CD4-positive, alpha-beta memory T cell (primary cell): Measurements from ENCODE around the gene RHOT2. TPM values are rescaled to one million over a fixed set of nuclear protein-coding genes. Genes with fewer than 3 reads are reported as not detected.

Source experiments
- CTCF ChIA-PET: fragments of 350-600 bp; sonication (Branson Sonifier 250); formaldehyde crosslinking; loops from one replicate; lab custom pipeline; 2021; ENCODE audit warnings: inconsistent platforms; ENCODE audit not compliant: partially characterized antibody; lab: Charles Lee
- POLR2A ChIA-PET: fragments of 350-600 bp; sonication (Branson Sonifier 250); formaldehyde crosslinking; loops from one replicate; lab custom pipeline; 2021; ENCODE audit not compliant: partially characterized antibody; lab: Charles Lee
- DNase-seq, 5 donors: peaks; one replicate each; pipeline versions ENCODE4 v3.0.0 to v3.0.0-alpha.2; 2020 to 2022; ENCODE audit warnings: mixed read lengths in 1 of 5
- H3K27ac ChIP-seq: one replicate; pipeline ENCODE4 v1.7.0; 2013; ENCODE audit warnings: low read depth, low read length
- H3K27me3 ChIP-seq: 2 replicates; pipeline ENCODE4 v1.7.0; 2013; ENCODE audit warnings: mild to moderate bottlenecking, low read length, moderate library complexity; ENCODE audit not compliant: insufficient read depth
- H3K36me3 ChIP-seq: 2 replicates; pipeline ENCODE4 v1.7.0; 2013; ENCODE audit warnings: mild to moderate bottlenecking, low read length, moderate library complexity; ENCODE audit not compliant: insufficient read depth
- H3K4me1 ChIP-seq: 2 replicates; pipeline ENCODE4 v1.7.0; 2013; ENCODE audit warnings: mild to moderate bottlenecking, low read length, moderate library complexity; ENCODE audit not compliant: insufficient read depth
- H3K4me3 ChIP-seq, 2 donors: one replicate each; pipeline ENCODE4 v1.7.0; 2013; ENCODE audit warnings: low read length in 2 of 2, mild to moderate bottlenecking in 1 of 2
- H3K9me3 ChIP-seq, 2 donors: one replicate each; pipeline ENCODE4 v1.7.0; 2013; ENCODE audit warnings: low read length in 2 of 2, control low read depth in 1 of 2; ENCODE audit not compliant: control insufficient read depth in 1 of 2
- H3K27ac Mint-ChIP-seq, 7 donors: one replicate each; pipeline ENCODE4 v1.8.0; 2020 to 2021; ENCODE audit warnings: mixed read lengths in 7 of 7, mild to moderate bottlenecking in 6 of 7, inconsistent platforms in 3 of 7, moderate library complexity in 3 of 7
- H3K27me3 Mint-ChIP-seq, 2 donors: one replicate each; pipeline ENCODE4 v1.8.0; 2020 to 2021; ENCODE audit warnings: mixed read lengths in 2 of 2
- H3K36me3 Mint-ChIP-seq, 2 donors: one replicate each; pipeline ENCODE4 v1.8.0; 2020 to 2021; ENCODE audit warnings: mixed read lengths in 2 of 2, inconsistent platforms in 1 of 2, mild to moderate bottlenecking in 1 of 2
- H3K4me1 Mint-ChIP-seq, 4 donors: one replicate each; pipeline ENCODE4 v1.8.0; 2020 to 2021; ENCODE audit warnings: mixed read lengths in 4 of 4, mild to moderate bottlenecking in 1 of 4
- H3K4me3 Mint-ChIP-seq, 8 donors: one replicate each; pipeline ENCODE4 v1.8.0; 2020 to 2021; ENCODE audit warnings: mixed read lengths in 8 of 8, mild to moderate bottlenecking in 7 of 8, moderate library complexity in 6 of 8, inconsistent platforms in 3 of 8
- H3K9me3 Mint-ChIP-seq, 8 donors: one replicate each; pipeline ENCODE4 v1.8.0; 2020 to 2021; ENCODE audit warnings: mixed read lengths in 8 of 8, mild to moderate bottlenecking in 5 of 8, inconsistent platforms in 3 of 8, moderate library complexity in 1 of 8
- intact Hi-C: fragments of 100-400 bp; cut with micrococcal nuclease; formaldehyde crosslinking; loops from one replicate; pipeline ENCODE4 v1.15.1; 2023
- polyA plus RNA-seq, 2 donors: library from polyadenylated mRNA; unstranded; fragments of 300-500 nt; fragmentation: Illumina TruSeq; gene quantifications; one replicate each; pipeline ENCODE4 v1.2.3, GENCODE V29; 2021
- total RNA-seq, 2 experiments: library from RNA; stranded (reverse); gene quantifications; one replicate each; pipeline ENCODE4 v1.2.3, GENCODE V29; 2021

Gene RHOT2
- total and polyA plus RNA-seq, 4 experiments from 2014 or later: 46.6 to 263 (median 154) TPM

DNA sequence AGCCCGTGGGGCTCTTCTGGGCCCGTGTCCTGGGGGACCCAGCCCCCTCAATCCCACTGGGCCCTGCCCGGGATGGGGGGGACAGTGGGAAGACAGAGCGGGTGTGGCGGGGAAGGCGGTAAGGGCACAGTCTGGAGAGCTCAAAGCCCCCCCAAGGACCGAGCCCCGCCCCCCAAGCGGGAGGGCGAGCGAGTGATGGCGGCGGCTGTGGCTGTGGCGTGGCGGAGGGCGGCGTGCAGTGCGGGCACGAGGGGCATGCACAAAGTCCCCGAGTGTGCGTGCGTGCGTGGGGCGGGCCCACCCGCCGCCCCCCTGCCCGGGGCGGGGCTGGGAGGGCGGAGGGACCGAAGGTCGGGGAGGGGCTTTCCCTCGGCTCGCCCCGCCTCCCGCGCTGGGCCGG is 25.8 kb downstream of the RHOT2 start:
- H3K36me3 ChIP-seq: no peaks in the 10 kb centered on the region
- POLR2A ChIA-PET: interaction anchor here (2.6 to 8.0 kb wide), 4 partner anchors 11 to 57 kb away, joined by 20 to 212 read pairs (median 94); partner anchors contain the start of genes ANTKMT, CCDC78, HAGHL and JMJD8
- H3K4me1 ChIP-seq: peaks cover 40% of the 10 kb centered on the region
- H3K9me3 Mint-ChIP-seq: peaks cover 0 to 4% (median 0%) of the 10 kb centered on the region in 8 donors
- no peaks in the 10 kb centered on the region for H3K9me3 ChIP-seq
- peaks cover 0 to 9% of the 10 kb centered on the region in 2 donors for H3K36me3 Mint-ChIP-seq
- H3K27me3 Mint-ChIP-seq: no peaks in the 10 kb centered on the region
- peak overlapping the region in 3 of 7 donors; percentile 4 to 91 (median 57) for H3K27ac Mint-ChIP-seq
- H3K4me1 Mint-ChIP-seq: peaks cover 16 to 60% (median 32%) of the 10 kb centered on the region in 4 donors
- intact Hi-C loops: no loop called here
- peak overlapping the region in 2 of 8 donors; percentile 21 for H3K4me3 Mint-ChIP-seq
- no peak overlapping the region for H3K27ac ChIP-seq
- no peaks in the 10 kb centered on the region for H3K27me3 ChIP-seq
- CTCF ChIA-PET: interaction anchor here (1.9 kb wide), 1 partner anchor 19 kb away, joined by 6 read pairs; no protein-coding TSS in a partner anchor
- DNase-seq: peak in 1 of 5 donors; percentile 38
- H3K4me3 ChIP-seq: no peak overlapping the region

DNA sequence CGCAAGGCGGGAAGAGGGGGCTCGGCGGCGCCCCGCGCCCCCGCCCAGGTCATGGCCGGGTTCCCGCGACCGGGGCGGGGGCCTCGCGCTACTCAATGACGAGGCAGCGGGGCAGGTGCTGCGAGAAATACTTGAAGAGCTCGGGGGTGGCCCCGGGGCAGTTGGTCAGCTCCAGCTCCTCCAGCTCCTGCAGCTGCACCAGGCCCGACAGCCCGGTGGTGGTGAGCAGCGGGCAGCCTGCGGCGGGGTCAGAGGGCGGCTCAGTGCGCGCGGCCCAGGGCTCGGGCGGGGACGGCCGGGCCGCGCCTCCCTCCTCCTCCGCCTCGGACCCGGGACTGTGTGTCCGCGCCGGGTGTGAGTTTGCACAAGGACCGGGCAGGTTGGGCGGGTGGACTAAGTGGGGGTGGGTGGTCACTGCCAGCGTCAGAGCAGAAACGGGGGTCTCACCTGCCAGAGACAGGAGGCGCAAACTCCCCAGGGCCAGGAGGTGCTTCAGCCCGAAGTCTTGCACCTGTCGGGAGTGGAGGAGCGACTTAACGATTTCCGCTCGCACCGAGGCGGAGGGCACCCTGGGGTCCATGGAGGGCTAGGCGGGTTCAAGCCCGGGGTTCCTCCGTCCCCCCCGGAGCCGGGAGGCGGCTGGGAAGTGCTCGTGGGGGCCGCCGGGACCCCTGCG is 26.4 kb downstream of the RHOT2 start:
- Mint-ChIP-seq H3K4me1 (peaks cover 16 to 60% (median 31%) of the 10 kb centered on the region in 4 donors), H3K9me3 (peaks cover 0 to 4% (median 0%) of the 10 kb centered on the region in 8 donors), H3K36me3 (peaks cover 0 to 9% of the 10 kb centered on the region in 2 donors), H3K27me3 (no peaks in the 10 kb centered on the region), H3K4me3 (peak overlapping the region; percentile 47 to 86 (median 80)), H3K27ac (peak overlapping the region in 4 of 7 donors; percentile 38 to 88 (median 74))
- H3K27ac ChIP-seq: peak overlapping the region; percentile 43
- peaks cover 40% of the 10 kb centered on the region for H3K4me1 ChIP-seq
- no peaks in the 10 kb centered on the region for H3K9me3 ChIP-seq
- ChIA-PET CTCF (interaction anchor here (1.9 to 2.3 kb wide), 2 partner anchors 18 to 91 kb away, joined by 6 to 8 read pairs; no protein-coding TSS in a partner anchor), POLR2A (interaction anchor here (2.0 to 8.0 kb wide), 7 partner anchors 10 to 58 kb away, joined by 14 to 212 read pairs (median 23); partner anchors contain the start of genes ANTKMT, CCDC78, HAGHL and JMJD8)
- intact Hi-C loops: no loop called here
- H3K36me3 ChIP-seq: no peaks in the 10 kb centered on the region
- H3K27me3 ChIP-seq: no peaks in the 10 kb centered on the region
- peak in 1 of 5 donors; percentile 22 for DNase-seq
- peak overlapping the region in 1 of 2 donors; percentile 49 for H3K4me3 ChIP-seq

DNA sequence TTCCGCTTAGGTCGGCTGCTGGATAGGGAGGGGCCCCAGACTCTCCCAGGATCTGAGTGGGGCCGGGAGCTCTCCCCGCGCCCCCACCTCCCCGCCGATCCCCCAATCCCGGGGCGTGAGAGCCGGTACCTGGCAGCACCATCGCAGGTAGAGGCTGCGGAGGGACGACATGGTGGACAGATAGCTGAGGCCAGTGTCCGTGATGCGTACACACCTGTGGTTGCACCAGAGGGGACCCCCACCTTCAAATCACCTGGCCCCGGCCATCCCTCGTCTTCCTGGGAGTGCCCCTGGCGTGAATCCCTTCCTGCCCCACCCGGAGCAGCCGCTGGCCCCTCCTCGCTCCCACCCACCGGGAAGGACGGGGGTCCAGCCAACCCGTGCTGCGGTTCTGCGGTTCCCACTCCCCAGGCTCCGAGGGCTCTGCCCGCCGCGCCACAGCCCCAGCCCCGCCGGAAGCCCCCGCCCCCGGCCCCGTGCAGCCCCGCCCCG is 27.0 kb downstream of the RHOT2 start:
- Histone ChIP-seq H3K4me3 (peak overlapping the region; percentile 49 to 52), H3K27ac (peak overlapping the region; percentile 43), H3K36me3 (no peaks in the 10 kb centered on the region), H3K9me3 (no peaks in the 10 kb centered on the region), H3K4me1 (peaks cover 40% of the 10 kb centered on the region), H3K27me3 (no peaks in the 10 kb centered on the region)
- H3K36me3 Mint-ChIP-seq: peaks cover 0 to 9% of the 10 kb centered on the region in 2 donors
- H3K27me3 Mint-ChIP-seq: no peaks in the 10 kb centered on the region
- H3K4me3 Mint-ChIP-seq: peak overlapping the region; percentile 20 to 84 (median 53)
- intact Hi-C loops: no loop called here
- POLR2A ChIA-PET: interaction anchor here (0.6 to 8.0 kb wide), 21 partner anchors 9 to 299 kb away, joined by 3 to 212 read pairs (median 9); partner anchors contain the start of genes ANTKMT, CAPN15, CCDC78 and CHTF18
- H3K4me1 Mint-ChIP-seq: peaks cover 16 to 60% (median 30%) of the 10 kb centered on the region in 4 donors
- peaks cover 0 to 4% (median 0%) of the 10 kb centered on the region in 8 donors for H3K9me3 Mint-ChIP-seq
- peak overlapping the region in 1 of 7 donors; percentile 38 for H3K27ac Mint-ChIP-seq
- CTCF ChIA-PET: interaction anchor here (0.7 to 2.3 kb wide), 7 partner anchors 9 to 116 kb away, joined by 3 to 8 read pairs (median 3); partner anchors contain the start of gene RHOT2
- DNase-seq: no peak

DNA sequence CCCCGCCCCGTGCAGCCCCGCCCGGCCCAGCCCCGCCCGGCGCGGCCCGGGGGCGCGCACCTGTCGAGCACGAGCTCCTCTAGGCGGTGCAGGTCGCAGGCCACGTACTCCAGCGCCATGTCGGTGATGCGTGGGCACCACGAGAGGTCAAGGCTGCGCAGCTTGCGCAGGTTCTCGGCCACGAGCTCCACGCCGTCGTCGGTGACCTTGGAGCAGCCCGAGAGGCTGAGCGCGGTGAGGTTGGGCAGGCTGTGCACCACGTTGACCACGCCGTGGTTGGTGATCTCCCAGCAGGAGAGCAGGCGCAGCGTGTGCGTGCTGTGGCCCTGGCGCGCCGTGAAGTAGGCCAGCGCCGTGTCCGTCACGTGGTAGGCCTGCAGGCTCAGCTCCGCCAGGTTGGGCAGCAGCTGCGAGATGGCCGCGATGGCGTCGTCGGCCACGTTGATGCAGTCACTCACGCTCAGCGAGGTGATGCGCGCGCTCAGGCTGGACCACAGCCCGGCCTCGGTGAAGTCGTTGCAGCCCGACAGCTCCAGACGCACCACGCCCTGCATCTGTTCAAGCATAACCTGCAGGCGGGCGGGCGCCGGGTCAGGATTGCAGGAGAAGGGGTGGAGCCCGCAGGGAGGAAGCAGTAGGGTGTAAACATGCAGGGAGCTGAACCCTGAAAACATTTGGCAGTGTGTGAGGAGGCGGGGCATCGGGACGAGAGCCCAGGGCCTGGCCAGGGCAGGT is 27.6 kb downstream of the RHOT2 start:
- Histone ChIP-seq H3K9me3 (no peaks in the 10 kb centered on the region), H3K4me1 (peaks cover 42% of the 10 kb centered on the region), H3K27me3 (no peaks in the 10 kb centered on the region), H3K27ac (no peak overlapping the region), H3K36me3 (no peaks in the 10 kb centered on the region), H3K4me3 (peak overlapping the region; percentile 58 to 78)
- ChIA-PET CTCF (interaction anchor here (0.7 to 2.3 kb wide), 9 partner anchors 9 to 116 kb away, joined by 3 to 8 read pairs (median 3); partner anchors contain the start of genes METRN and RHOT2), POLR2A (interaction anchor here (0.6 to 8.0 kb wide), 27 partner anchors 9 to 308 kb away, joined by 3 to 212 read pairs (median 6); partner anchors contain the start of genes ANTKMT, CAPN15, CCDC78 and CHTF18)
- peaks cover 0 to 4% (median 0%) of the 10 kb centered on the region in 8 donors for H3K9me3 Mint-ChIP-seq
- H3K4me1 Mint-ChIP-seq: peaks cover 15 to 58% (median 26%) of the 10 kb centered on the region in 4 donors
- peak overlapping the region; percentile 78 to 89 (median 84) for H3K4me3 Mint-ChIP-seq
- H3K27ac Mint-ChIP-seq: peak overlapping the region; percentile 61 to 87 (median 82)
- no peaks in the 10 kb centered on the region for H3K27me3 Mint-ChIP-seq
- intact Hi-C loops: no loop called here
- DNase-seq: peak; percentile 73 to 81 (median 76)
- H3K36me3 Mint-ChIP-seq: peaks cover 0 to 7% of the 10 kb centered on the region in 2 donors

DNA sequence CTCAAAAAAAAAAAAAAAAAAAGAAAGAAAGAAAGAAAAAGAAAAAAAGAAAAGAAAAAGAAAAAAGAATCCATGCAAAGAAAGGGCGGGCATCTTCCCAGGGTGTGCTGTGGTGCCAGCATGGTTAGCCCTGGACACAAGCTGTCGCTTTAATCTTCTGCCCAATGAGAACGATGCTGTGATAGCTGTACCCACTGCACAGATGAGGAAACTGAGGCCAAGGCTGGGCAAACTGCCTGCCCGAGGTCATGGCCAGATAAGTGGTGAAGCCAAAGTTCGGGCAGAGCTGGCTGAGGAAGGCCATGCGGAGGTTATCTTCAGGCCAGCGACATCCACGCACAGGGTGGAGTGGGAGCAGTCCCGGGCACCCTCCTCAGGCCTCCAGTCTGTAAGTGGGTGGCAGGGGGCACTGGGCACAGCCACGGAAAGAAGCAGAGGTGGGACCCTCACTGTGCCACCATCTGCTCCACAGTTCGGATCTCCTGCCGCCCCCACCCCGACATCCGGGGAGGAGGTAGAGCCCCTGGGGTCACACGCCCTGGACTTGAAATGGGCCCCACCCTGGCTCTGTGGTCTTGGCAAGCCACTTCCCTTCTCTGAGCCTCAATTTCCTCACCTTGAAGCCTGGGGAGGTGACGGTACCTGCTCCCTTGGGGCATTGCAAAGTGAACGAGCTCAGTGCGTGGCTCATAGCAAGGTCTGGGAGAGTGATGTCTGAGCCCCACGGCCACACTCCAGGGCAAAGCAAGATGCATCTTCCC is 31.2 kb downstream of the RHOT2 start:
- Mint-ChIP-seq H3K36me3 (peaks cover 0 to 7% of the 10 kb centered on the region in 2 donors), H3K4me1 (peaks cover 7 to 46% (median 16%) of the 10 kb centered on the region in 4 donors), H3K4me3 (peak overlapping the region in 6 of 8 donors; percentile 68 to 80 (median 74)), H3K9me3 (peaks cover 0 to 2% (median 0%) of the 10 kb centered on the region in 8 donors), H3K27ac (peak overlapping the region in 2 of 7 donors; percentile 30 to 35), H3K27me3 (peaks cover 8 to 9% of the 10 kb centered on the region in 2 donors)
- intact Hi-C loops: no loop called here
- H3K36me3 ChIP-seq: no peaks in the 10 kb centered on the region
- no peak overlapping the region for H3K27ac ChIP-seq
- H3K4me3 ChIP-seq: no peak overlapping the region
- peaks cover 53% of the 10 kb centered on the region for H3K4me1 ChIP-seq
- CTCF ChIA-PET: interaction anchor here (0.7 kb wide), 1 partner anchor 11 kb away, joined by 3 read pairs; no protein-coding TSS in a partner anchor
- DNase-seq: no peak
- POLR2A ChIA-PET: interaction anchor here (0.8 to 2.5 kb wide), 6 partner anchors 8 to 28 kb away, joined by 3 to 10 read pairs (median 4); partner anchors contain the start of genes HAGHL, STUB1 and WDR24
- peaks cover 9% of the 10 kb centered on the region for H3K27me3 ChIP-seq
- H3K9me3 ChIP-seq: no peaks in the 10 kb centered on the region
